HG02763 (cell line): ENCODE data around the gene COBL.

Experiments
- ATAC-seq: cut with Tn5 transposase; IDR thresholded peaks from one replicate; pipeline ENCODE4 v1.9.1; 2021; ENCODE audit warnings: mild to moderate bottlenecking, moderate library complexity; ENCODE audit not compliant: unreplicated experiment

The COBL gene

DNA sequence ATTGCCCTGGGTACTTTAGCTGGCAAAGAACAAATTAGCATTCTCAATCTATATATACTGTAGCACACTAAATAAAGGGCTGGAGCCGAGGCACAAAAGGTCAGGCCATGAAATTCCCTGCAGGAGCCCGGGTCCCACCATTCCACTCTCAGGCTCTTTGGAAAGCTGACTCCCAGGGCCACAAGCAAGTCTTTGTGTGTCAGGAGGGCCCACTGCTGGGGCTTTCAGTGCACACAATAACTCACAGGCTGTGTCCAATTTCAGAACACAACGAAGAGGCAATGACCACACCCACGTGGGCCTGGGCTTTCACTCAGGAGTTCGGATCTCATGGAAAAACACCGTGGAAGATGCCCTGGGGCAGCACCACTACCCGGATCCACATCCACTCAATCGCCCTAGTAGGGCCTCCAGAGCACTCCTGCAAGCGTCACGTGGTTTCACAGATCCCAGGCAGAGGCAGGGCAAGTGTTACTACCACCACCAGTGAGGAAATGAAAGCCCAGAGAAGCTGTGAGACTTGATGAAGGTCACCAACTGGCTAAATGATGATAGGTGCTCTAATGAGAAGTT lies 60.3 kb downstream of the COBL start:
- ATAC-seq = no peak

DNA sequence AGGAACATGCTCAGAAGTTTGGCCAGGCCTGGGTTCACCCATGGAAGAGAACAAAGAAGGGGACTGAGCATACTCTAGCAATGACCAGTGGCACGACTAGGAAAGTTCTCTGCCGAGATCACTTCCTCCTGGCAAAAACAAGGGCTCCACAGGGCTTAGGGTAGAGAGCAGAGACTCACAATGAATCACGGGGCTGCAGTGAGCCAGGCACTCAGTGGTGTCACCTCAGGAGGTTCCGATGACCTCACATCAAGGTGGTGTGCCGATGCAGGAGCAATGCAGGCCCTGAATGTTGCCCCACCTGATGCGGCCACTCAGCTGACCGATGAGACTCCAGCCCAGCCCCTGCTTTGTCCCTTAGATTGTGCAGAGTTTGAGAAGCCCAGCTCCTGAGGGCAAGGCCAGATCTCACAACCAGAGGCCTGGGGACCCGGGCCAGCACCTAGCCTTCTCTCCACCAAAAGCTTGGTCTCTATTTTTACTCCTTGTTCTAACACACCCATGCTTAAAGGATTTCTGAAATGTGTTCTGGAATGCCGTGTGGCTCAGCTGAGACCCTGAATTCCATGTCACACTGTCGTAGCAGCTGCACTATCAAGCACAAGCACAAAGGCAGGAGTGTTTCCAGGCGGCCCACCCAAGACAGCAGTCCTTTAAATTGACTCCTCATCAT lies 60.9 kb downstream of the COBL start:
- ATAC-seq = no peak

DNA sequence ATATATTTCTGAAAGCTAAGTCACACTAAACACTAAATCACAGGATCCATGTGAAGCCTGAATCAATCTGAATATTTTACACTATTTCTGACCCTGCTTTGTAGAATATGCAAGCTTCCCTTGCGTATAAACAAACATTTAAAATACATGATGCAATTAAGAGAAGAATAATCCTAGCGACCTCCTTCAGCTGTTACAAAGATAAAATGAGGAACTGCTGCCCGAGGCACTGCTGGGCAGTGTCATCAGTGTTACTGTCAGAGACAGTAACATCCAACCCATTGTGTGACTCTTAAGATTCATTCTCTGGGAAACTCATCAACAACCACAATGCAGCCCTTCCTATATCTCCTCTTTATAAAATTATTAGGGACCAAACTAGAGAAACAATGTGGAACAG lies 61.6 kb downstream of the COBL start:
- no peak for ATAC-seq

DNA sequence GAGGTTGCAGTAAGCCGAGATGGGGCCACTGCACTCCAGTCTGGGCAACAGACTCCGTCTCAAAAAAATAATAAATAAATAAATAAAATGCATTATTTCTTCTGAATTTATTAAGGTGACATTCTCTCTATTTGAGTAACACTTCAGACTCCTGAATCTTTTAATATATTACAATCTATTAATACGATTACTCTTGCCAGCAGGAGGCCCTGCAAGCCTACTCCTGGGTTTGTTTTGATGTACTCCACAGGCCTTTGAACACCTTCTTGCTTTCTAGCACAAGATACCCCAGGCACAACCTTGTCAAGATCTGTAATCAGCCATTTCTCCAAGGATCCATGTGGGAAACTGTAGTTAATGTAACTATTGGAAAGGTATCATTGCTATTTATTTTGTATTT lies 63.5 kb downstream of the COBL start:
- ATAC-seq = no peak

DNA sequence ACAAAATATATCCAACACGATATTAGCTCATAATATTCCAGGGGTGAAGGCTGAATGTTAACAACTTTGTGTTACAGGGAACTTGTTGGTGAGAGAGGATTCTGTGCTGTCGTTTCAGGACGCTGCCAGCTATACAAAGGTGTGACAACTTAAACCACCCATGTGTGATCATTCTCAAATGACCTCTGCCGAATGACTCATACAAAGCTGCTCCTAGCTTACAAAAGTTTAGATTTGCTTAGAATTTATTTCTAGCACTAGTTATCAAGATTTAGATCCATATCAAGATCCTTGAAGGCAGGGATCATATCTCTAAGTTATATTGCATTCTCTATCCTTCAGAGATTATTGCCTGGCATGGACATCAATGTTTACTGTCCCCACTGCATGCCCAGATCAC lies 65.3 kb downstream of the COBL start:
- ATAC-seq = no peak

DNA sequence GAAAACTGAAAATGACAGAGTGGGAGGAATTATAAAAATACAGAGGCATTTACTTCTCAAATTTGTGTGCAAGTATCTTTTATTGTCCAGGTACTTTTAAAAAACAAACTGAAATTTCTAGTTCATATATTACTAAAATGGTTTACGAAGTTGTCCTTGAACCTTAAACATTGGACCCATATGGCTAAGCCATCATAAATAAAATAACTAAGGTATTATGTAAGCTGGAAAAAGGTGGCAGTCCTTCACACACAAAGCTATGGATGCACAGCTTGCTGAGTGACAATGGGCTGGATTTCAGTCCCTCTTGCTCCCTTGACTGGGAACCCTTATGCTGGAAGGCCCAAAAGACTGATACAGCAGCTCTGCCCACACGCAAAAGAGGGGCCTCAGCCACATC lies 66.1 kb downstream of the COBL start:
- no peak for ATAC-seq

DNA sequence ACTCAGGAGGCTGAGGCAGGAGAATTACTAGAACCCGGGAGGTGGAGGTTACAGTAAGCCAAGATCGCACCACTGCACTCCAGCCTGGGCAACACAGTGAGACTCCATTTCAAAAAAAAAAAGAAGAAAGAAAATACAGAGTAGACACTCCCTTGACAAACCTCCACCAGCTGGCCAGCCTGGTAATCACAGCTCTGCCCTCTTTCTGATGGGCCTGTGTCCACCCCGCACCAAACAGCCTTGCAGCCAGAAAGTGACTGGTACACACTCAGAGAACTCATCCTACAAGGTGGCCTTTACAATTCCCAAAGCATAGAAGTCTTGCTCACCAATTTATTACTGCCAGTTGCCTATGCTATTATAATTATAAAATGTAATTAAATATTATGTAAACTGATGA lies 66.6 kb downstream of the COBL start:
- no peak for ATAC-seq

DNA sequence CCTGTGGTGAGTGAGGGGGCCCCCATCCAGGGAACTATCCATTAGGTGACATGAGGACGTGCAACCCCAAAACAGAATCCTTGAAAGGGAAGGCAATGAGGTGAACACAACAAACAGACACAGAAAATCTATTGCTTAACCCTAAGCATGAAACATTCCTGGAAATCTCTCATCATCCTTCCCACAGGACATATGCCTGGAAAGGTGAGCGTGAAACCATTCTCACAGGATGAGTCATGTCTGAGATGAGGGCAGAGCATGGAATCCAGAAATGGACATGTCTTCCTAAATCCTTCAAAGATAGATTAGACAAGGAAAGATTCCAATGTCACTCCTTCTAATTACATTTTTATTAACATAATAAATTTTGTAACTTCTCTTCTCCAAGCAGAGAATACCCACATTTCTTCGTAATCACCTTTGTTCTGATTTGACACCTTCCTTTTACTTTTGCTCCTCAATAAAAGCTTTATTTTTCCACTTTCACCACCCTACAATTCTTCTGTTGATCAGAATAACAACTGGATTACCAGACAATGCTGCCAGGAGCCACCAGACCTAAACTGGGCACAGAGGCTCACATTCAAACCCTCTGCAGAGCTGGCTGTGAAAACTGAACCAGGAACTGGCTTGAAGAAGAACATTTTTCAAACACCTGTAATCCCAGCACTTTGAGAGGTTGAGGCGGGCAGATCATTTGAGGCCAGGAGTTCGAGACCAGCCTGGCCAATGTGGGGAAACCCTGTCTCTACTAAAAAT lies 67.2 kb downstream of the COBL start:
- no peak for ATAC-seq

DNA sequence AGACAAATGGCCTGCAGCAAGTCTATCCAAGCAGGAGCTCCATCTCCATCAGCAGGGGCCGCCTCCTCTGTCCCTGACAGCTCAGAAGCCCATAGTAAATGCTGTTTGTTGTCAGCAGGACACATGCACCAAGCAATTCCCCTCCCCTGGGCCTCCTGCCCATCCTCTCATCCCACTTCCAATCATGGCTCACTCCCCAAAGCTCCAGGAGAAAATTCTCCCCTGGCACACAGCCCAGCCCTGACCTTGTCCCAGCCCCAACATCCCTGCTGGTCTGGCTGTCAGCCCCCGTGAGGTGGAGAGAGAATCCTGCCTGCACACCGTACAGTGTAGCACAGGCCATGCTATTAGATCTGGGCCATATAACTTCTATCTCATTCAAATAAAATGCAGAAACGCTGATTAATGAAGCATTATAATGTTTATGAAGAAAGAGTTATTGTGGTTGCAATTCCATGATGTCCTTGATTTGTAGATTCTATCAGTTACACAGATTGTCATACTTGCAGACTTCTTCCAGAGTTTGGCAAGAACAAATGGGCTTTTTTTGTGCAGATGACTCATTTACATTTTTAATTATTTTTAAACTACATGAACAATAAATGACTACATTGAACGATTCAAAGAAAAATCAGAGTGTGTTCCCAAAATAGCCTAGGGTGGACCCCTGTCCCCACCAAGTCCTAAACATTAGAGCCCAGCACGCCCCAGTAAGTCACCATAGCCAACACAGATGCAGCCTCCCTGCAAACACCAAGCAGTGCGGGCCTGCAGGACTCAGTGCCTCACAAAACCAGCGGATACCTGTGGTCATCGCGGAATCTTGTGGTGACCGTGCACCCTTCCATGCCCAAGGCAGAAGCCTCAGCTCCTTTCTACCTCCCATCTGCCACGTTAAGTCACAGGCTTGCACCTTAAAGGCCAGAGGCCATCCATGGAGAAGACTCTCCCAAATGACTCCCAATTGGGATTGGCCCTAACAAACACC lies 70.1 kb downstream of the COBL start:
- ATAC-seq = no peak

DNA sequence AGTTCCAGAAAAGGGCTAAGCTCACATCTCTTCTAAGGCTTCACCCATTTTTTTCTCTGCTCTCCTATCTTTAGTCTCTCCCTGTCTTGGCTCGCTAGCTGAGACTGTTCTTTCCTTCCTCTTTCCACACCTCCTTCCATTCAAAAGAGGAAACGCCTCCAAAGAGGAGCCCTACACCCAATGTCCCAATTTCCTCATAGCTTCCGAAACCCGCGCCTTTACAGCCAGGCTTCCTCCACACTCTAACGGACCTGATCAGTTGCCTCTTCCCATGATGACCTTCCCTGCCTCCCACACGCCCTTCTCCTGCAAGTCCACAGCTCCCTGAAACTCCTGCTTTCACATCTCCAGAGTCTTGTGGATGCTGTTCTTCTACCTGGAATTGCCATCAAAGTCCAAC lies 71.7 kb downstream of the COBL start:
- no peak for ATAC-seq

DNA sequence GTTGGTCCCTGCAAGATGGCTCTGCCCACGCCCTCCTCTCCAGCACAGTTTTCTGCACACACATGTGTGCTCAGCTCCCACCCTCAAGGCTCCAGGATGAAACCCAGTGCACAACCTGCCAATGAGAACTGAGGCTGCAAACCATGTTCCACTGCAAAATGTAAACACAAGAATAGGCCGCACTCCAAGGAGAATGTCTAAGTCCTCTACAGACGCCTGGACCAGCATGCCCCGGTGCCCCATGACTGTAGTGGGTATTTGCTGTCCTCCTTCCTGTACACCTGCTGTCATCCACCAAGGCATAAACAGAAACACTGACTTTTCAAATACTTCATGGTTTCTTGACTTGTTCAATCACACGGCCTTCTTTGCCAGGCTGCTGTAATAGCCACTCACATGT lies 72.6 kb downstream of the COBL start:
- no peak for ATAC-seq

DNA sequence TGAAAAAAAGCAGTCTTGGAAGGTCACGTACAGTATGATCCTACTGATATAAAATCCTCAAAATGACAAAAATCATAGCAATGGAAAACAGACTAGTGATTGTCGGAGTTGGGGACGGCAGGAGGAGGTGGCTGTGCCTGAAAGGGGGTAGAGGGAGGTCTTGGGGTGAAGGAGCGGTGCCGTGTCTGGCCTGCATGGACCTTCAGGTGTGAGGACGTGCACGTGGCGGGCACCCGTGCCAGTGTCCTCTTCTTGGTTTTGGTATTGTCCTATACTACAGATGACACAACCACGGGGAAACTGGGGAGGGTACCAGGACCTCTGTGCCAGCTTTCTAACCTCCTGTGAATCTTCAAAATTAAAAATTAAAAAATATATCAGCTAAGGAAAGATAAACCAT lies 73.0 kb downstream of the COBL start:
- ATAC-seq = no peak

DNA sequence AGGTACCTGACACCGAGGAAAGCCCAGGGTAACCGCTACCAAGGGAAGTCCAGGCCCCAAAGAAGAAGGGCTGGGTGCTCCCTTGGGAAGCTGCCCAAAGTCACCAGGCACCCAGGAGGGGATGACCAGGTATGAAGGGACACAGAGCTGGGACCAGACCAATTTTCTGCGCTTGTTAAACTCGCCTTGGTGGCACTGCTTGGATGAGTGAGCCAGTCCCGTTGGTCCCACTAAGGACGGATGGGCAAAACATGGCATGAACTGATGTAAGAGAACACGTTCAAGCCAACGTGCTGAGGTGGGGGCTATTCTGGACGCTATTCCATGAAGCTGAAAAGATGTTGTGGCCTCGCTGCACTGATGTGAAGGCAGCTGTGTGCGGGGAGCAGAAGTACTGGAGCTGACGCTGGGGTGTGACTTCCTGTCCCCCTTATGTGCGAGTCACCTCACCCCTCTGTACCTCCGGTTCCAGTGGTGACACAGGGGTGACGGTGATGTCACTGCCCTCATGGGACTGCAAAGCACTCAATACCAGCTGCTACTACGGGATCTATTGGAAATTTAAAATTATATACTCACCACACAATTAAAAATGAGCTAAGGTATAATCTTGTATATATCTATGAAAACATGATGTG lies 73.6 kb downstream of the COBL start:
- ATAC-seq = no peak

DNA sequence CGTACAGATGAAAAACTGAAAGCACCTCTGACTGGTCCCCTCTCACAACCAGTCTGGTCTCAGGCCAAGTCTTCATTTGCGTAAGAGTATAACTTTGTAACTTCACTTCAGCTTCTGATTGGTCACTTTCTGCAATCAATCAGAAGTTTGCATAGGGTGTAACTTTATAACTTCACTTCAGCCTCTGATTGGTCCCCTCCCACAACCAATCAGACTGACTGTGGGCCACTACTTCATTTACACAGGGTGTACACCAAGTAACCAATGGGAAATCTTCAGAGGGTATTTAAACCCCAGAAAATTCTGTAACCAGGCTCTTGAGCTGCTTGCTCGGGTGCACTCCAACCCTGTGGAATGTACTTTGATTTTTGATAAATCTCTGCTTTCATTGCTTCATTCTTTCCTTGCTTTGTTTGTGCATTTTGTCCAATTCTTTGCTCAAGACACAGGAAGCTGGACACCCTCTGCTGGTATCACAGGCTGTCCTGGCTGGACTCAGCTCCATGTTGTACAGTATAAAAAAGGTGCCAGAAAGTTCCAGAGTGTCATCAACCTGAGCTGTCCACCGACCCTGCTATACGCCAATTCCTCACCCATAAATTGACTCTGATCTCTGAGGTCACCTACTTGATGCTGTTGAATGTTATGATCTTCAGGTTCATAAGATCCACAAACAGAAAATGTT lies 74.5 kb downstream of the COBL start:
- ATAC-seq = no peak

DNA sequence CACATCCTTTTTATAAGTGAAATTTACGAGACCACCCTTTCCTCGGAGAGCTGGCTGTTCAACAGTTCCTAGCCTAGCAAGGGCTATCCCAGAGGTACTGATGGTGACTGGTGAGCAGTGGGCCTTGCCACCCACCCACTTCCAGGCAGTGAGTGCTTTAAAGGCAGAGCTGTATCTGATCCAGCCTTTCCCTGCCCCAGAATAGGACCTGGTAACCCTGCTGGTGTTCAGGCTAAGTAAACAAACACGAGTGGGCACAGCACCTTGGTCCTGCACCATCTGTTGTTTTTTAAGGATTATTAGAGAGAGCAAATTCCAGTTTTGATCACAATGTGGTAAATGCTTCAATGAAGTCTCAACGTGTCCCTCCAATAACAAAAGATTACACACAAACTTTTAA lies 75.7 kb downstream of the COBL start:
- no peak for ATAC-seq

DNA sequence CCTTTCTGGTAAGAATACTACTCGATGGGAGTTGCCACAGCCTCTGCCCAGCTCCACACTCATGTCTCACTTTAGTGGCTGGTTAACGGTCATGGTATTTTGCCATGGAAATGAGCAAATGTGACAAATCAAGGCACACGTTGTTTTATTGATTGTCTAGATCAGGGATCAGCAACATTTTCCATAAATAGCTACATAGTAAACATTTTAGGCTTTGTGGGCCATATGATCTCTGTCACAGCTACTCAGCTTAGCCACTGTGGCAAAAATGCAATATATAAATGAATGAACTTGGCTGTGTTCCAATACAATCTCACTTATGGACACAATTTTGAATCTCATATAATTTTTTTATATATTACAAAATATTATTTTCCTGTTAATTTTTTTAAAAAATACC lies 76.9 kb downstream of the COBL start:
- no peak for ATAC-seq

DNA sequence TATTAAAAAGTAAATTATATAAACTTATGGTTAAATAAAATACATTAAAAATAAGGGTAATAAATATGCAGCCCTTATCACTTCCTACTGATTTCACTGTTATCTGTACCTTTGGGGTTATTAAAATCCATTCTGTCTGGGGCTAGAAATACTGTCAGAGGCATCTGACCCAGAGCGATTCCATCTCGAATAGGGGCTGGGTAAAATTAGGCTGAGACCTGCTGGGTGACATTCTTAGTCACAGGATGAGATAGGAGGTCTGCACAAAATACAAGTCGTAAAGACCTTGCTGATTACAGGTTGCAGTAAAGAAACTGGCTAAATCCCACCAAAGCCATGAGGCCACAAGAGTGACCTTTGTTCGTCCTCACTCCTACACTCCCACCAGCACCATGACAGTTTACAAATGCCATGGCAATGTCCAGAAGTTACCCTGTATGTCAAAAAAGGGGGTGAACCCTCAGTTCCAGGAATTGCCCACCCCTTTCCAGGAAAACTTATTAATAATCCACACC lies 77.6 kb downstream of the COBL start:
- ATAC-seq = no peak

DNA sequence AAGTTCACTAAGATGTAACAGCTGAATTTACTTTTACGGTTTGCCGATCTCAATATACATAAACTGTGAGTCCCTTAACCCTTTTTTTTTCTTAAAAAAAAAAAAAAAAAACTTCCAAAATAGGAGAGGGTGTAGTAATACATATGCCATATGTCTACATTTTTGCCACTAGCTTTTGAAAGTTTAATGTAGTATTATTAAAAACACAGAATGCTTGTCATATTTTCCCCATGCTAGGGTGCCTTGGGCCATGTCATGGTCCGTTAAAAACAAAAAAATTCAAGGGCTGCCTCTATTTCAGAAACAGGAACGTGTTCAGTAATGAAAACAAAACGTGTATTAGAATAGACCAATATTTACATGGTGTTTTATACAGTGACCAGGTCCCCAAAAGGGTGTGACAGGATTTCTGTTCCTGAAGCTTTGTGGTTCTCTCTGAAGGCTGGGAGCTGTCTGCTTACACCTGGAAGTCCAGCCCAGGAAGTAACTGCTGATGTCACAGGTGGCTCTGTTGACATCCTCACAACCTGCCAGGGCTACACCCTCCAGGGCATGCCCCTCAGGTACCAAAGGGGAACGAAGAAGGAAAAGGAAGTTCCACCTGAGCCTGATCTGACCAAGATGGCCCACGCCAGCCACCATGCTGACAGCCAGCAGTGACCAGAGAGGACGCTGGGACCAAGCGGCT lies 79.0 kb downstream of the COBL start:
- ATAC-seq = no peak

DNA sequence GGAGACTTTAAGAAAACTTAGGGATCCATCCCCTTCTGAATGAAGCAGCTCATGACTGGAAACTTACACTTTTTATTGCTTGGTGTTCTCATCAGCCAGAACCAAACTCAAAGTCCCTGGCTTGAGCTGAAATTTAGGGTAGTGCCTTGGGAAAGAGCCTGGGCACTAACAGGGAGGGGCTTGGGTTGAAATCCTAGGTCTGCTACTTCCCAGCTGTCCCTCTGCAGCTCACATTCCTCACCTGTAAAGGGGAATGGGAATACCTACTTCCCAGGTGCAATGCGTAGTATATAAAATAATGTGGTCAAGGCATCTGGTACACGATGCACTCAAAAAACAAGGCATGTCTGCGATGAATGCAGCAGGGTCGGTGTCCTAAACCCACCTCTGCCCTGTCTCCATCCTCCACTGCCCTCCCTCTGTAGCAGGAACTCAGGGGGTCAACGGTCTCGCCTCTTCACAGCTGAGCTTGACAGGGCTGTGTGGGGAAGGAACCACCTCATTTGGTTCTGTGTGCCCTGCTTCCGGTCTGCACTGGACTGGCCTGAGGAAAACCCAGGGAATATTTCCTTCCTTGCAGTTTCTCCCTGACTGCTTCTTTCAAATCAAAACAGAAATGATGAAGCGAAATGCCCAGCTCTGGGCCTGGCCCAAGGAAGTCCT lies 80.0 kb downstream of the COBL start:
- ATAC-seq = no peak
